ENCODE data around the gene ATP8B1. TPM values are rescaled to one million over a fixed set of nuclear protein-coding genes. Genes with fewer than 3 reads are reported as not detected.

Gene ATP8B1
- total RNA-seq, 2 donors from 2014 or later = 6.0 to 13.0 TPM

DNA sequence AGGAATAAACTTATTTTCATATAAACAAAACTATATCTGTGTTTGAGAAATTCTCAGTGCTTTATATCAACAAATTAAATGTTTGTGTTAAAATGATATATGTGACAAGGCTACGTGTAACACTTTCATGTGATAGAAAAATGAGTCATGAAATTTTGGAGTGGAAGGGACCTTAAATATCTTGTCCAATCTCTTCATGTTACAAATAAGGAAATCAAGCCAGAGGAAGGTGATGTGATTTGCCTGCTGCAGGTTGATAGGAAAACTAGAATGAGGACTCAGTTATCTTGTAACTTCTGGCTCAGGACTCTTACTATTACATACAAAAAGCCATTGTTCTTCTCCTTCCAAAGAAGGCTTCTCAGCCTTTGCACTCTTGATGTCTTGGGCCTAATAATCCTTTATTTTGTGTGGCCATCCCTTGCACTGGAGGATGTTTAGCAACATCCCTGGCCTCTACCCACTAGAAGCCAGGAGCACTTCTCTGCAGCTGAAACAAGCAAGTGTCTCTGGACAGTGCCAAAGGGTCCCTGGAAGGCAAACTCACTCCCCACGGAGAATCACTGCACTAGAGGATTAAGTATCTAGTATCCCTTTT, 138.4 kb downstream of the ATP8B1 start:
- no peak for DNase-seq (ENCODE audit: low spot score)

GRCh38 chr18:57660961-57661360, 142.2 kb downstream of the ATP8B1 start:
- Histone ChIP-seq H3K36me3 (peaks cover 11% of the 10 kb centered on the region), H3K27ac (no peak overlapping the region), H3K4me3 (no peak overlapping the region), H3K27me3 (no peaks in the 10 kb centered on the region), H3K9me3 (peaks cover 2% of the 10 kb centered on the region in 2 donors), H3K4me1 (peaks cover 0 to 4% of the 10 kb centered on the region in 2 donors)
- TF ChIP-seq, protein P1, sequence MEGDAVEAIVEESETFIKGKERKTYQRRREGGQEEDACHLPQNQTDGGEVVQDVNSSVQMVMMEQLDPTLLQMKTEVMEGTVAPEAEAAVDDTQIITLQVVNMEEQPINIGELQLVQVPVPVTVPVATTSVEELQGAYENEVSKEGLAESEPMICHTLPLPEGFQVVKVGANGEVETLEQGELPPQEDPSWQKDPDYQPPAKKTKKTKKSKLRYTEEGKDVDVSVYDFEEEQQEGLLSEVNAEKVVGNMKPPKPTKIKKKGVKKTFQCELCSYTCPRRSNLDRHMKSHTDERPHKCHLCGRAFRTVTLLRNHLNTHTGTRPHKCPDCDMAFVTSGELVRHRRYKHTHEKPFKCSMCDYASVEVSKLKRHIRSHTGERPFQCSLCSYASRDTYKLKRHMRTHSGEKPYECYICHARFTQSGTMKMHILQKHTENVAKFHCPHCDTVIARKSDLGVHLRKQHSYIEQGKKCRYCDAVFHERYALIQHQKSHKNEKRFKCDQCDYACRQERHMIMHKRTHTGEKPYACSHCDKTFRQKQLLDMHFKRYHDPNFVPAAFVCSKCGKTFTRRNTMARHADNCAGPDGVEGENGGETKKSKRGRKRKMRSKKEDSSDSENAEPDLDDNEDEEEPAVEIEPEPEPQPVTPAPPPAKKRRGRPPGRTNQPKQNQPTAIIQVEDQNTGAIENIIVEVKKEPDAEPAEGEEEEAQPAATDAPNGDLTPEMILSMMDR (IDR thresholded peaks at IDR 0.05) = no peak
- no peak for DNase-seq (ENCODE audit: low spot score)

More for the DNA sequence above, 138.4 kb downstream of the ATP8B1 start:
- TF ChIP-seq, protein P1 (IDR thresholded peaks at IDR 0.05) = no peak
- Histone ChIP-seq H3K4me3 (no peak overlapping the region), H3K9me3 (no peaks in the 10 kb centered on the region), H3K36me3 (peaks cover 8% of the 10 kb centered on the region), H3K27me3 (no peaks in the 10 kb centered on the region), H3K4me1 (peaks cover 0 to 16% of the 10 kb centered on the region in 2 donors), H3K27ac (no peak overlapping the region)

- TF ChIP-seq, protein P1 (IDR thresholded peaks at IDR 0.05) = no peak
- DNase-seq (ENCODE audit: low spot score) = no peak
- H3K36me3 ChIP-seq = peaks cover 23% of the 10 kb centered on the region
These were observed 143.5 kb downstream of the ATP8B1 start for GRCh38 chr18:57659460-57660102.

GRCh38 chr18:57657542-57657941, 145.6 kb downstream of the ATP8B1 start:
- Histone ChIP-seq H3K9me3 (peaks cover 6 to 11% of the 10 kb centered on the region in 2 donors), H3K36me3 (peaks cover 23% of the 10 kb centered on the region), H3K27me3 (no peaks in the 10 kb centered on the region), H3K4me1 (no peaks in the 10 kb centered on the region), H3K4me3 (no peak overlapping the region), H3K27ac (no peak overlapping the region)
- TF ChIP-seq, protein P1 (IDR thresholded peaks at IDR 0.05) = no peak
- no peak for DNase-seq (ENCODE audit: low spot score)

More at GRCh38 chr18:57659460-57660102, 143.5 kb downstream of the ATP8B1 start:
- no peak overlapping the region for H3K27ac ChIP-seq
- H3K4me3 ChIP-seq = no peak overlapping the region
- no peaks in the 10 kb centered on the region for H3K4me1 ChIP-seq
- H3K9me3 ChIP-seq = peaks cover 6 to 11% of the 10 kb centered on the region in 2 donors
- no peaks in the 10 kb centered on the region for H3K27me3 ChIP-seq

GRCh38 chr18:57655740-57656139, 147.4 kb downstream of the ATP8B1 start:
- TF ChIP-seq, protein P1 (IDR thresholded peaks at IDR 0.05) = no peak
- H3K9me3 ChIP-seq = peaks cover 6 to 11% of the 10 kb centered on the region in 2 donors
- DNase-seq (ENCODE audit: low spot score) = no peak
- H3K27ac ChIP-seq = no peak overlapping the region
- no peaks in the 10 kb centered on the region for H3K27me3 ChIP-seq
- no peaks in the 10 kb centered on the region for H3K4me1 ChIP-seq
- peaks cover 22% of the 10 kb centered on the region for H3K36me3 ChIP-seq
- no peak overlapping the region for H3K4me3 ChIP-seq
